H1 (cell line): ENCODE results near the gene AAK1. TPM values are rescaled to one million over a fixed set of nuclear protein-coding genes. Genes with fewer than 3 reads are reported as not detected.

Experiments
- CTCF ChIA-PET: fragments of 300-600 bp; sonication (Branson Sonifier 250); formaldehyde crosslinking; loops from one replicate; lab custom pipeline; 2021; ENCODE audit not compliant: partially characterized antibody; lab: Charles Lee
- POLR2A ChIA-PET: fragments of 300-600 bp; sonication (Branson Sonifier 250); formaldehyde crosslinking; loops from one replicate; lab custom pipeline; 2021; ENCODE audit warnings: inconsistent platforms; ENCODE audit not compliant: partially characterized antibody; lab: Charles Lee
- DNase-seq, 2 experiments: peaks; one replicate each; pipeline versions ENCODE4 v3.0.0 to v3.0.0-alpha.2; 2010 to 2022; ENCODE audit warnings: low spot score in 2 of 2, low read depth in 1 of 2, mixed read lengths in 1 of 2
- FAIRE-seq: peaks from 2 replicates; lab custom pipeline; 2011; peaks lifted over from hg19 to GRCh38; lab: Jason Lieb, UNC
- H2AFZ ChIP-seq: 2 replicates; pipeline ENCODE4 v1.8.1; 2012; ENCODE audit warnings: low read length, inconsistent platforms
- H2AK5ac ChIP-seq: 2 replicates; pipeline ENCODE4 v1.6.1; 2013; ENCODE audit warnings: low read depth, low read length
- H2BK120ac ChIP-seq: replicated peaks from 2 replicates; pipeline ENCODE3; 2013; ENCODE audit warnings: low read depth, low read length, inconsistent platforms
- H2BK12ac ChIP-seq: 2 replicates; pipeline ENCODE4 v1.6.1; 2013; ENCODE audit warnings: low read depth, low read length
- H2BK15ac ChIP-seq: 2 replicates; pipeline ENCODE4 v1.6.1; 2013; ENCODE audit warnings: low read length
- H2BK20ac ChIP-seq: 2 replicates; pipeline ENCODE4 v1.6.1; 2013; ENCODE audit warnings: low read length
- H2BK5ac ChIP-seq: 2 replicates; pipeline ENCODE4 v1.6.1; 2013; ENCODE audit warnings: low read depth, low read length
- H3K14ac ChIP-seq: 2 replicates; pipeline ENCODE4 v1.6.1; 2013; ENCODE audit warnings: inconsistent platforms; ENCODE audit not compliant: insufficient read length
- H3K18ac ChIP-seq: 2 replicates; pipeline ENCODE4 v1.6.1; 2013; ENCODE audit warnings: low read length; ENCODE audit errors: extremely low read depth
- H3K23ac ChIP-seq: 2 replicates; pipeline ENCODE4 v1.6.1; 2013; ENCODE audit warnings: inconsistent platforms; ENCODE audit not compliant: insufficient read length
- H3K23me2 ChIP-seq: 2 replicates; pipeline ENCODE4 v1.6.1; 2013; ENCODE audit warnings: low read depth, low read length
- H3K27ac ChIP-seq: 2 replicates; pipeline ENCODE4 v1.6.1; 2011; ENCODE audit warnings: low read depth, low read length, inconsistent platforms
- H3K27me3 ChIP-seq, 4 experiments: replicated peaks in 1 of 4; 1 replicate in 1 of 4; 2 replicates in 3 of 4; pipeline versions ENCODE4 v1.6.1 to v1.8.1; 2011 to 2013; ENCODE audit warnings: low read length in 3 of 4, mild to moderate bottlenecking in 3 of 4, inconsistent platforms in 2 of 4, mixed read lengths in 2 of 4, moderate library complexity in 1 of 4; ENCODE audit not compliant: control insufficient read depth in 3 of 4, insufficient read depth in 3 of 4; ENCODE audit errors: extremely low read depth in 1 of 4
- H3K36me3 ChIP-seq, 4 experiments: 2 replicates each; pipeline versions ENCODE4 v1.6.1 to v1.8.1; 2011 to 2013; ENCODE audit warnings: mild to moderate bottlenecking in 4 of 4, low read length in 3 of 4, moderate library complexity in 2 of 4, control low read depth in 1 of 4, inconsistent platforms in 1 of 4; ENCODE audit not compliant: insufficient read depth in 4 of 4, control insufficient read depth in 2 of 4
- H3K4ac ChIP-seq: replicated peaks from 2 replicates; pipeline ENCODE3; 2013; ENCODE audit warnings: low read length, low read depth, mixed read lengths, inconsistent platforms; ENCODE audit not compliant: insufficient read length
- H3K4me1 ChIP-seq, 4 experiments: replicated peaks in 1 of 4; 1 replicate in 1 of 4; 2 replicates in 3 of 4; pipeline versions ENCODE4 v1.6.1 to v1.8.1; 2011 to 2013; ENCODE audit warnings: low read length in 3 of 4, inconsistent platforms in 2 of 4, mixed read lengths in 1 of 4; ENCODE audit not compliant: insufficient read depth in 4 of 4, control insufficient read depth in 3 of 4
- H3K4me2 ChIP-seq, 2 experiments: 2 replicates each; pipeline versions ENCODE4 v1.6.1 to v1.8.1; 2011 to 2013; ENCODE audit warnings: low read depth in 2 of 2, low read length in 2 of 2, control low read depth in 1 of 2, inconsistent platforms in 1 of 2, mild to moderate bottlenecking in 1 of 2; ENCODE audit not compliant: insufficient read depth in 1 of 2
- H3K4me3 ChIP-seq, 4 experiments: fragments of 200-600, 300-600 bp in 1 of 4; sonication (generic), shearing (Covaris generic), sonication (Bioruptor Twin) in 1 of 4; 2 replicates each; pipeline versions ENCODE4 v1.5.1 to v1.8.1; 2011 to 2016; ENCODE audit warnings: low read length in 4 of 4, low read depth in 3 of 4, control low read depth in 2 of 4, inconsistent platforms in 2 of 4, mild to moderate bottlenecking in 2 of 4, mixed read lengths in 1 of 4, moderate library complexity in 1 of 4; ENCODE audit not compliant: insufficient read depth in 2 of 4; ENCODE audit errors: extremely low read depth in 1 of 4
- H3K56ac ChIP-seq: replicated peaks from 2 replicates; pipeline ENCODE3; 2013; ENCODE audit warnings: low read depth, mild to moderate bottlenecking, mixed read lengths, low read length, inconsistent platforms; ENCODE audit not compliant: insufficient read length
- H3K79me1 ChIP-seq: 2 replicates; pipeline ENCODE4 v1.6.1; 2013; ENCODE audit warnings: low read depth, low read length, control low read depth
- H3K79me2 ChIP-seq, 2 experiments: 2 replicates each; pipeline versions ENCODE4 v1.6.1 to v1.8.1; 2012 to 2013; ENCODE audit warnings: low read length in 2 of 2, mild to moderate bottlenecking in 2 of 2, inconsistent platforms in 1 of 2; ENCODE audit not compliant: insufficient read depth in 2 of 2, control insufficient read depth in 1 of 2
- H3K9ac ChIP-seq, 4 experiments: replicated peaks in 1 of 4; 1 replicate in 1 of 4; 2 replicates in 3 of 4; pipeline versions ENCODE4 v1.6.1 to v1.8.1; 2011 to 2013; ENCODE audit warnings: low read depth in 3 of 4, low read length in 3 of 4, control low read depth in 2 of 4, mild to moderate bottlenecking in 2 of 4, moderate library complexity in 2 of 4, inconsistent platforms in 1 of 4; ENCODE audit errors: extremely low read depth in 1 of 4
- H3K9me3 ChIP-seq, 2 experiments: 2 replicates each; pipeline versions ENCODE4 v1.6.1 to v1.8.1; 2012 to 2013; ENCODE audit warnings: mild to moderate bottlenecking in 2 of 2, moderate library complexity in 2 of 2, control low read depth in 1 of 2, inconsistent platforms in 1 of 2, low read depth in 1 of 2, low read length in 1 of 2, mixed read lengths in 1 of 2; ENCODE audit not compliant: insufficient read depth in 2 of 2
- H4K20me1 ChIP-seq, 2 experiments: replicated peaks in 1 of 2; 2 replicates each; pipeline versions ENCODE3 to v1.8.1; 2011 to 2013; ENCODE audit warnings: inconsistent platforms in 2 of 2, low read length in 2 of 2, mild to moderate bottlenecking in 1 of 2; ENCODE audit not compliant: insufficient read depth in 2 of 2, control insufficient read depth in 1 of 2
- H4K5ac ChIP-seq: 2 replicates; pipeline ENCODE4 v1.6.1; 2013; ENCODE audit warnings: low read length, low read depth, mixed read lengths, inconsistent platforms; ENCODE audit not compliant: insufficient read length
- H4K8ac ChIP-seq: 2 replicates; pipeline ENCODE4 v1.8.0; 2013; ENCODE audit warnings: mild to moderate bottlenecking, moderate library complexity, low read length, inconsistent platforms; ENCODE audit not compliant: insufficient read depth; ENCODE audit errors: extremely low read depth
- H4K91ac ChIP-seq: replicated peaks from 2 replicates; pipeline ENCODE3; 2013; ENCODE audit warnings: low read length, mixed read lengths, inconsistent platforms; ENCODE audit not compliant: insufficient read length
- BCL11A ChIP-seq, 2 experiments: IDR thresholded peaks; one replicate each; pipeline ENCODE4 v1.6.1; 2011; ENCODE audit warnings: low read depth in 2 of 2, low read length in 2 of 2, mild to moderate bottlenecking in 2 of 2
- CEBPB ChIP-seq: IDR thresholded peaks from 2 replicates; pipeline ENCODE4 v1.6.1; 2012; ENCODE audit warnings: low read depth, low read length
- CHD2 ChIP-seq: IDR thresholded peaks from 2 replicates; pipeline ENCODE4 v1.6.1; 2012; ENCODE audit warnings: low read length, improper control_type of control experiment
- HDAC6 ChIP-seq: IDR thresholded peaks from one replicate; pipeline ENCODE4 v1.7.1; 2012; ENCODE audit warnings: low read depth, mild to moderate bottlenecking, inconsistent platforms, low read length, moderate library complexity
- JUN ChIP-seq: IDR thresholded peaks from 2 replicates; pipeline ENCODE4 v1.6.1; 2011; ENCODE audit warnings: low read depth, mild to moderate bottlenecking, improper control_type of control experiment, low read length
- JUND ChIP-seq: IDR thresholded peaks from 2 replicates; pipeline ENCODE4 v1.6.1; 2011; ENCODE audit warnings: mild to moderate bottlenecking, improper control_type of control experiment, low read length
- RXRA ChIP-seq: IDR thresholded peaks from 2 replicates; pipeline ENCODE4 v1.6.1; 2011; ENCODE audit warnings: low read depth, mild to moderate bottlenecking, low read length, moderate library complexity; ENCODE audit not compliant: insufficient read depth
- SAP30 ChIP-seq: fragments of 300-600 bp; sonication (generic); IDR thresholded peaks from 2 replicates; pipeline ENCODE4 v1.7.1; 2012; ENCODE audit warnings: low read length, moderate library complexity, mild to moderate bottlenecking, inconsistent platforms; ENCODE audit not compliant: insufficient read depth, insufficient replicate concordance
- SIRT6 ChIP-seq: IDR thresholded peaks from one replicate; pipeline ENCODE4 v1.7.1; 2012; ENCODE audit warnings: low read length, inconsistent platforms
- SRF ChIP-seq: IDR thresholded peaks from 2 replicates; pipeline ENCODE4 v1.6.1; 2011; ENCODE audit warnings: mild to moderate bottlenecking, low read depth, low read length, moderate library complexity
- TEAD4 ChIP-seq: IDR thresholded peaks from 2 replicates; pipeline ENCODE4 v1.6.1; 2012; ENCODE audit warnings: low read depth, low read length, inconsistent platforms, mixed read lengths
- USF2 ChIP-seq: IDR thresholded peaks from 2 replicates; pipeline ENCODE4 v1.6.1; 2011; ENCODE audit warnings: low read length, improper control_type of control experiment
- YY1 ChIP-seq: IDR thresholded peaks from 2 replicates; pipeline ENCODE4 v1.6.1; 2011; ENCODE audit warnings: low read depth, mild to moderate bottlenecking, low read length
- WGBS, 2 experiments: shearing (Covaris generic) in 1 of 2; methylation state at CpG; one replicate each; pipeline versions ENCODE4 v1.1.6 to v1.1.7; 2013 to 2015; ENCODE audit warnings: low lambda C conversion rate in 2 of 2, mixed read lengths in 2 of 2, inconsistent platforms in 1 of 2, low coverage in 1 of 2, missing lambda C conversion rate in 1 of 2; ENCODE audit not compliant: insufficient replicate concordance in 2 of 2, insufficient coverage in 1 of 2, insufficient read length in 1 of 2; ENCODE audit errors: extremely low coverage in 1 of 2, missing lambda C conversion rate in 1 of 2; 5-methylcytosine and 5-hydroxymethylcytosine counted together
- polyA plus RNA-seq, 7 experiments: library from polyadenylated mRNA; depleted of rRNA in 3 of 7; stranded (reverse) in 5 of 7; unstranded in 2 of 7; fragments of >200 nt in 5 of 7; fragments of 200-250 nt in 2 of 7; gene quantifications; 1 replicate in 5 of 7; 2 replicates in 1 of 7; 4 replicates in 1 of 7; pipeline versions ENCODE4 v1.2.1 to v1.2.3, GENCODE V29; 2011 to 2013; ENCODE audit warnings: missing spikeins in 2 of 7, mixed read lengths in 2 of 7
- total RNA-seq: library from RNA; stranded (reverse); fragmentation: NEBNext Ultra II Directional; extraction: Animal tissue kit (Norgen Biotek cat#: 25700); gene quantifications from 2 replicates; pipeline ENCODE4 v1.2.1, GENCODE V29; 2021

The AAK1 gene
- total and polyA plus RNA-seq, 2 of the 8 experiments (the other 6 are each of a cell fraction or from before 2014, with no cell fraction given), result 10.0 to 40.5 TPM

- no peaks in the 10 kb centered on the region for H3K79me2 ChIP-seq
- POLR2A ChIA-PET, result no interaction called here
- H3K9me3 ChIP-seq, result no peaks in the 10 kb centered on the region
- H4K8ac ChIP-seq, result no peak overlapping the region
- no peak overlapping the region for H3K18ac ChIP-seq
- no peak overlapping the region for H2BK5ac ChIP-seq
- no peaks in the 10 kb centered on the region for H4K20me1 ChIP-seq
- FAIRE-seq (no peak), DNase-seq (no peak)
- no peak overlapping the region for H2AK5ac ChIP-seq
- peaks cover 0 to 14% (median 11%) of the 10 kb centered on the region in 4 experiments; a peak in 5 of 8 replicates for H3K36me3 ChIP-seq
- no peaks in the 10 kb centered on the region for H3K27me3 ChIP-seq
- H3K27ac ChIP-seq, result no peak overlapping the region
- no peak overlapping the region for H2BK120ac ChIP-seq
- H3K9ac ChIP-seq, result no peak overlapping the region
- H4K5ac ChIP-seq, result no peak overlapping the region
- no peak overlapping the region for H3K14ac ChIP-seq
- no peak overlapping the region for H2BK12ac ChIP-seq
- CTCF ChIA-PET, result no interaction called here
- WGBS, 2 experiments, result 85% methylated on average over 2 of the region's 2 CpGs; no CpG with 5 or more reads in 1 of the 2 experiments
- no peaks in the 10 kb centered on the region for H3K23me2 ChIP-seq
- H3K4me3 ChIP-seq, result no peak overlapping the region
- no peaks in the 10 kb centered on the region for H3K79me1 ChIP-seq
- H4K91ac ChIP-seq, result no peak overlapping the region
- TF ChIP-seq BCL11A (IDR thresholded peaks at IDR 0.05; ENCODE audit: low read depth in 2 of 2, low read length in 2 of 2) (no peak), USF2 (no peak), SIRT6 (no peak), JUND (no peak), YY1 (no peak), RXRA (no peak), CHD2 (no peak), JUN (no peak), CEBPB (no peak), TEAD4 (no peak), SRF (no peak), HDAC6 (no peak), SAP30 (no peak)
- H3K23ac ChIP-seq, result no peak overlapping the region
- H3K56ac ChIP-seq, result no peak overlapping the region
- H3K4ac ChIP-seq, result no peak overlapping the region
- H3K4me1 ChIP-seq, result peaks cover 2 to 9% (median 4%) of the 10 kb centered on the region in 4 experiments; a peak in 4 of 7 replicates
- no peak overlapping the region for H3K4me2 ChIP-seq
- H2BK15ac ChIP-seq, result no peak overlapping the region
- H2AFZ ChIP-seq, result no peak overlapping the region
- H2BK20ac ChIP-seq, result no peak overlapping the region
Measured at GRCh38 chr2:69529480-69529879, 114.1 kb downstream of the AAK1 start.
